ENCODE measurements around the gene IGBP1. TPM values are rescaled to one million over a fixed set of nuclear protein-coding genes. Genes with fewer than 3 reads are reported as not detected.
"Not testable (repeated sequence)": the region's sequence is repeated elsewhere in the genome, so short reads cannot be mapped to it uniquely, and the experiment has no call there.

IGBP1 gene
- total and polyA plus RNA-seq, 12 donors = 28.1 to 82.3 (median 62.1) TPM

- Histone ChIP-seq H3K27ac (no peak overlapping the region), H3K9me3 (replicated peaks in 1 of 3) (no peaks in the 10 kb centered on the region), H3K27me3 (peaks cover 26% of the 10 kb centered on the region), H3K4me3 (no peak overlapping the region), H3K4me1 (replicated peaks in 1 of 2) (no peaks in the 10 kb centered on the region), H3K36me3 (replicated peaks in 1 of 2) (no peaks in the 10 kb centered on the region)
- TF ChIP-seq POLR2A (IDR thresholded peaks at IDR 0.05) (no peak), CTCF (IDR thresholded peaks at IDR 0.05) (no peak)
- 13 to 36% (median 34%) methylated on average over 2 of the region's 2 CpGs for WGBS, 4 donors
- DNase-seq = no peak
- intact Hi-C loops (cut with DNase I) = no loop called here
These were observed 28.0 kb upstream of the IGBP1 start for GRCh38 chrX:70105229-70105628.

- H3K9me3 ChIP-seq (replicated peaks in 1 of 3); H3K36me3 ChIP-seq (replicated peaks in 1 of 2); H3K4me1 ChIP-seq (replicated peaks in 1 of 2); DNase-seq; intact Hi-C loops (cut with DNase I); H3K27ac ChIP-seq; H3K4me3 ChIP-seq: not testable (repeated sequence)
- WGBS, 4 donors = 80 to 90% (median 83%) methylated on average over 4 of the region's 4 CpGs
- peaks cover 30% of the 10 kb centered on the region for H3K27me3 ChIP-seq
These were observed 21.7 kb upstream of the IGBP1 start for GRCh38 chrX:70111436-70112026.

GRCh38 chrX:70117738-70118137 is 15.5 kb upstream of the IGBP1 start:
- H3K9me3 ChIP-seq (replicated peaks in 1 of 3) = no peaks in the 10 kb centered on the region
- no peak overlapping the region for H3K27ac ChIP-seq
- TF ChIP-seq POLR2A (IDR thresholded peaks at IDR 0.05) = no peak
- TF ChIP-seq CTCF (IDR thresholded peaks at IDR 0.05) = no peak
- H3K36me3 ChIP-seq (replicated peaks in 1 of 2) = no peaks in the 10 kb centered on the region
- DNase-seq = no peak
- no peaks in the 10 kb centered on the region for H3K4me1 ChIP-seq (replicated peaks in 1 of 2)
- peaks cover 22% of the 10 kb centered on the region for H3K27me3 ChIP-seq
- H3K4me3 ChIP-seq = no peak overlapping the region
- intact Hi-C loops (cut with DNase I) = no loop called here

DNA sequence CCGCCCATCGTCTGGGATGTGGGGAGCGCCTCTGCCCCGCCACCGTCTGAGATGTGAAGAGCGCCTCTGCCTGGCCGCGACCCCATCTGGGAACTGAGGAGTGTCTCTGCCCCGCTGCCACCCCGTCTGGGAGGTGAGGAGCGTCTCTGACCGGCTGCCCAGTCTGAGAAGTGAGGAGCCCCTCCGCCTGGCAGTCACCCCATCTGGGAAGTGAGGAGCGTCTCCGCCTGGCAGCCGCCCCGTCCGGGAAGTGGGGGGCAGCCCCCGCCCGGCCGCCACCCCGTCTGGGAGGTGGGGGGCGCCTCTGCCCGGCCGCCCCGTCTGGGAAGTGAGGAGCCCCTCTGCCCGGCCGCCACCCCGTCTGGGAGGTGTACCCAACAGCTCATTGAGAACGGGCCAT is 10.2 kb upstream of the IGBP1 start:
- WGBS, 4 donors = 89 to 92% methylated on average over 19 to 22 of the region's 30 CpGs; no CpG with 5 or more reads in 2 of the 4 donors
- peaks cover 10% of the 10 kb centered on the region for H3K27me3 ChIP-seq
- H3K27ac ChIP-seq = not testable (repeated sequence)

GRCh38 chrX:70124678-70125077 is 8.6 kb upstream of the IGBP1 start:
- DNase-seq = no peak
- TF ChIP-seq POLR2A (IDR thresholded peaks at IDR 0.05) (no peak), CTCF (IDR thresholded peaks at IDR 0.05) (no peak)
- H3K4me1 ChIP-seq (replicated peaks in 1 of 2) = no peaks in the 10 kb centered on the region
- H3K27ac ChIP-seq = no peak overlapping the region
- intact Hi-C loops (cut with DNase I) = no loop called here
- H3K9me3 ChIP-seq (replicated peaks in 1 of 3) = no peaks in the 10 kb centered on the region
- H3K36me3 ChIP-seq (replicated peaks in 1 of 2) = no peaks in the 10 kb centered on the region
- H3K27me3 ChIP-seq = peaks cover 8% of the 10 kb centered on the region
- WGBS, 4 donors = 72 to 88% (median 80%) methylated on average over 2 of the region's 2 CpGs
- H3K4me3 ChIP-seq = no peak overlapping the region

More for the DNA sequence above, 10.2 kb upstream of the IGBP1 start:
- intact Hi-C loops (cut with DNase I); H3K4me3 ChIP-seq; DNase-seq; H3K4me1 ChIP-seq (replicated peaks in 1 of 2); H3K9me3 ChIP-seq (replicated peaks in 1 of 3); H3K36me3 ChIP-seq (replicated peaks in 1 of 2): not testable (repeated sequence)
